GM19467 (cell line): Measurements from ENCODE around the gene UBASH3B.
A peak's percentile ranks its signal among the peaks of the same experiment; 100 is the strongest.

ENCODE experiments used
- ATAC-seq: cut with Tn5 transposase; IDR thresholded peaks from one replicate; pipeline ENCODE4 v1.9.1; 2021; ENCODE audit warnings: mild to moderate bottlenecking, moderate library complexity; ENCODE audit not compliant: unreplicated experiment

Gene UBASH3B

GRCh38 chr11:122706291-122707088 is 51.0 kb downstream of the UBASH3B start:
- no peak for ATAC-seq

DNA sequence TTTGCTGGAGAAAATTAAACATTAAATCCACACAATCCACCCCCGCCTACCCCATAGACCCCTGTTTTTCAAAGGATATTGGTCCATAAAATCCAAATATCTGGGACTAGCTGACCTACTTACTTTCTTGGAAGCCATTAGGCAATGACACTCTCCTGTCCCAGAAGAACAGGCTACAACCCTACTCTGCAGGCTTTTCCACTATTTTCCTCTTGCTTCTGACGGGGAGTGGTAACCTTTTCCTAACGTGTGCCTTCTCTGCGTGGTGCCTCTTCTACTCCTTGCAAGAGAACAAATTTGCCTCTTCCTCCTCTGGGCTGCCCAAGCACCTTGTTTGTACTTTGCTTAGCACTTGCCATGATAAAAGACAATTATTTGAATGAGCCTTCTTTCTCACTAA is 51.6 kb downstream of the UBASH3B start:
- ATAC-seq = no peak

DNA sequence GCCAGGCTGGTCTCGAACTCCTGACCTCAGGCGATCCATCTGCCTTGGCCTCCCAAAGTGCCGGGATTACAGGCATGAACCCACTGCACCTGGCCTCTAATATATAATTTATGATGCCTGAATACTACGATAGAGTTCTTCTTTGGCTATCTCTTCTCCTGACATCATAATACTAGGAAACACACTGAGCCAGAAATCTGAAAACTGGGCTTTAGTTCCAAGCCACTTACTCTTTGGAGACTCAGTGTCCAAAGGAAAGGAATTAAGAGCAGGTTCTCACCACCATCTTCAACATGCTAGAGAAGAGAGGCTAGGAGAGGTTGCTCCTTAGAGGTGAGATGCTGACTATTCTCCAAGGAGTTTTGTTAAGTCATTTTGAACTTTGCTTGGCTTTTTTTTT is 52.4 kb downstream of the UBASH3B start:
- ATAC-seq = no peak

- no peak for ATAC-seq
Measured at GRCh38 chr11:122709039-122709760, 53.7 kb downstream of the UBASH3B start.

DNA sequence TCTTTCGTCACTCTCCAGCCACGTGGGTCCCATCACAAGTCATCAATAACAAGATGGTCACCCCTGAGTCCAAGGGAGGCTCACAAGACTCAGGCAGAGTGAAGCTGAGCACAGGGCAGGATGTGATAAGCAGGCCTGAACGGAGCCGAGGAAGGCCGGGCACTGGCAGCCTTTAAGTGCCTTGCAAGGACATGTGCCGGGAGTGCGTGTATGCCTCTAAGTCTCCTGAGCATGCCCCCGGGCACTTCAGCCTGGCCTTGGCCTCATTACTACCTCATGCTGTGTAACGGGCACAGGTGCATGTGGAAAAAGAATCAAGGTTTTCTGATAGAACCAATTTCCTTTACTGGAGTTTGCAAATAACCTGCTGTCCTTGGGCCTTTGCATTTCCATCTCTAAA is 55.8 kb downstream of the UBASH3B start:
- ATAC-seq = no peak

DNA sequence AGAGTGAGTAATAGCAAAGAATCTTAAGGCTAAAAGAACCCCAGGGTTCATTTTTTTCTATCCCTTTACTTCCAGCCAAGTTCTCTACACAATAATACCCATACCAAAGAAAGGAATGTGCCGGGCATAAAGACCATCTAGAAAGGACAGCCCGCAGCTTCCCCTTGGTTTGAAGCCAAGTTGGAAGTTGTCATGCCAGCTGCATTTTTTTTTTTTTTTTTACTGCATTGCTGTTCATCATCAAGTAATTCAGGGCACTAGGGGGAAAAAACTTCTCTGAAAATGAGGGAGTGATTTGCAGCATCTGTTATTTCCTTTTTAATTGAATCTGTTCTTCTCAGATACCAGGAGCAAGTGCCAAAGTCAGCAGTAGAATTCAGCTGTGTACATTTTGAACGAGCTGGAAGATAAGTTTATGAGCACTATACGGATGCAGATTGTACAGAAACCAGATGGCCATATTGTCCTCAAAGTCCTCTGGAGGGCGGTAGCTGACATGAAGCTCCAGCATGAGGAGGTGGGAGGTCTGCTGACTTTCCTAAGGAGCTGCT is 56.4 kb downstream of the UBASH3B start:
- no peak for ATAC-seq

- ATAC-seq = no peak
Measured at GRCh38 chr11:122714004-122714403, 58.5 kb downstream of the UBASH3B start.

DNA sequence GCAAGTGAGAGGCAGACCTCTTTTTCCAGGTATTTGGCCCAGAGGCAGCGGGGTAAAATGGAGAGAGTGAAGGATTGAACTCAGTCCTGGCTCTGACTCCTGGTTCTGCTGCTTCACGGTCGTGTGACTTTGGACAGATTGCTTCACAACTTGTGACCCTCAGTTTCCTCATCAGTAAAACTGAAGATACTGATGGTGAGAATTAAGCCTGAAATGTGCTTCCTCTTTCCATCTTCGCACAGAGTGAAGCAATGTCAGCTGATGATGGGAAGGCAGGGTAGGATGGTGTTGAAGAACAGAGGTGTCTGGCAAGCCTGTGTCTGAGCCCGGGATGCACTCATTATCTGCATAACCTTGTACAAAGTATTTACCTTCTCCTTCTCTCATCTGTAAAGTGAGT is 59.0 kb downstream of the UBASH3B start:
- ATAC-seq = no peak

- ATAC-seq = no peak
Measured at GRCh38 chr11:122715548-122716440, 60.3 kb downstream of the UBASH3B start.

- ATAC-seq = peak; percentile 73
Measured at GRCh38 chr11:122717264-122717867, 61.8 kb downstream of the UBASH3B start.

DNA sequence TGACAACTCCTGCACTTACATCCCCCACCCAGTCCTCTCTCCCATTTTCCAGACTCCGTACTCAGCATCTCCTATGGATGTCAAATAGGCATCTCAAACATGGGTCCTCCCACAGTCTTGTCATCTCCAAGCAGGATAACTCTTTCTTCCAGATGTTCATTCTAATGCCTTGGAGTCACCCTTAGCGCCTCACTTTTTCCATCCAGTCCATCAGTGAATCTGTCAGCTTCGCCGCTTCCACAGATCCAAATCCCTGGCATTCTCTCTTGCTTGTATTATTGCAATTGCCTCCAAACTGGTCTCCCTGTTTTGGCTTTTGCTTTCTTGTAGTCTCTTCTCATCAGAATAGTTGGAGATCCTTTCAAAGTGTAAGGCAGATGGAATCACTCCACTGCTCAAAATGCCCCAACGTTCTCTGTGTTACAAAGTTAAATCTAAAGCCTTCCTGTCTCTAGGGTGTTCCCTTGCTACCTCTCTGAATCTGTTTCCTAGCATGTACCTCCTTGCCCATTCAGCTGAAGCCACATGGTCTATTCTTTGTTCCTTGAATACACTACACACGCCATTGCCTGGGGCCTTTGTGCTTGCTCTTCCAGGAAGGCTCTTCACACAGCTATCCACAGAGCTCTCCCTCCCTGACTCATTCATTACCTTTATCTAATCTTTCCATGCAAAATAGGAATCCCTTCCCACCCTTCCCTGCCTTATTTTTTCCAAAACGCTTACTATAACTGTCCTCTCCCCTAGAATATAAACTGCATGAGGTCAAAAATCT is 64.8 kb downstream of the UBASH3B start:
- ATAC-seq = no peak

- no peak for ATAC-seq
Measured at GRCh38 chr11:122721201-122721963, 65.9 kb downstream of the UBASH3B start.

DNA sequence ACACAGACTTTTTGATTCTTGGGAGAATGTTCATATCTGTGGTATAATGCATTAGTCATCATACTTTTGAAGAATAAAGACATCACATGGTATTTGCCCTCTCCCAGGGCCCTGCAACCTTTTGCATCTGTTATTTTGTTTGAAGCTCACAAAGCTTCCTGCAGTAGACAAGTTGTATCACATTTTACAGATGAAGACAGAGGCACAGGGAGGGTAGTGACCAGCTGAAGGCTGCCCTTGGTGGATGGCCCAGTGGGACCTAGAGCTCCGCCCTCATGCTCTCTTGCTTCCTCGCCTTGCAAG is 66.4 kb downstream of the UBASH3B start:
- ATAC-seq = no peak

GRCh38 chr11:122723106-122723505 is 67.6 kb downstream of the UBASH3B start:
- ATAC-seq = no peak

- ATAC-seq = no peak
Measured at GRCh38 chr11:122723576-122723975, 68.1 kb downstream of the UBASH3B start.

DNA sequence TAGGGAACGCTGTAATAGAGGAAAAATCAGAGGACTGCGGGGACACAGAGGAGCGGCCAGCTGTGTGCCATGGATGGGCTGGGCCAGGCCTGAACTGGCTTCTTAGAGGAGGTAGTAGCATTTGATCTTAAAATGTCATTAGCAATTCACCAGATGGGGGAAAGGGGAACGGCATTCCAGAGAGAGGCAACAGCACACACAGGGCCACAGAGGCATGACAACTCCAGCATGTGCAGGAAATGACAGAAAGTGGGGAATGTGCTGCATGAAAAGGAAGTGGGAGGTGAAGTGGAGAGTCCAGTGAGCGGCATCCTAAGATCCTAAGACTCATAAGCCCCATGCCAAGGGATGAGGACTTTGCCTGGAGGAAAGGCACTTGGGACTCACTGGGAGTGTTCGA is 69.0 kb downstream of the UBASH3B start:
- ATAC-seq = no peak

DNA sequence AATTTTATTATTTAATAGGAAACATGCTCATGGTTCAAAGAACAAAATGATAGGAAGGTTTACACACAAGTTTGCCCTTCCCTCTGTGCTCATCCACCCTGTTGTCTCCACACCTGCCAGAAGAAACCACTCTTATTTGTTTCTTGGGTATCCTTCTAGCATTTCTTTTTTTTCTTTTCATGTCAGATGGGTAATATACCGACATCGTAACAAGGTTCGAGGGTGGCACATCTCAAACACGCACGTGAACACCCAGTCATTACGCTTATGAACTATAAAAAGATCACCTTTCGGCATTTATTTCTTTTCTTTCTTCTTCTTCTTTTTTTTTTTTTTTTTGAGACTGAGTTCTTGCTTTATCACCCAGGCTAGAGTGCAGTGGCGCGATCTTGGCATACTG is 70.5 kb downstream of the UBASH3B start:
- no peak for ATAC-seq

- ATAC-seq = peak; percentile 85
Measured at GRCh38 chr11:122727101-122727929, 71.8 kb downstream of the UBASH3B start.
